Lower leg skin (tissue), 4 donors: ENCODE data around the gene SPSB3. TPM values are rescaled to one million over a fixed set of nuclear protein-coding genes. Genes with fewer than 3 reads are reported as not detected.
A peak's percentile ranks its signal among the peaks of the same experiment; 100 is the strongest.

Experiments
- DNase-seq, 2 donors: peaks; one replicate each; pipeline ENCODE4 v3.0.0-alpha.2; 2019; ENCODE audit warnings: low spot score in 2 of 2
- H3K4me3 ChIP-seq: fragments of 200-600 bp; sonication (generic); 2 replicates; pipeline ENCODE4 v1.5.1; 2017; ENCODE audit warnings: mild to moderate bottlenecking, low read depth; ENCODE audit not compliant: poor library complexity, severe bottlenecking
- CTCF ChIP-seq, 3 donors: fragments of 450-650 bp; IDR thresholded peaks; one replicate each; pipeline ENCODE4 v1.5.1; 2016; ENCODE audit warnings: antibody characterized with exemption in 3 of 3, mild to moderate bottlenecking in 3 of 3, moderate library complexity in 2 of 3
- POLR2A ChIP-seq, 2 donors: fragments of 450-650 bp; IDR thresholded peaks; one replicate each; pipeline ENCODE4 v1.6.1; 2016 to 2017; ENCODE audit warnings: antibody characterized with exemption in 2 of 2, mild to moderate bottlenecking in 1 of 2, moderate library complexity in 1 of 2
- WGBS, 2 donors: methylation state at CpG; one replicate each; pipeline ENCODE4 v1.1.5; 2018; 5-methylcytosine and 5-hydroxymethylcytosine counted together
- intact Hi-C: fragments of 100-400 bp; cut with DNase I; formaldehyde crosslinking; loops from one replicate; pipeline ENCODE4 v1.15.0; 2023; ENCODE audit warnings: low total_unique reads
- total RNA-seq, 4 donors: library from RNA; depleted of rRNA; stranded (reverse); fragments of >200 nt; gene quantifications; one replicate each; pipeline ENCODE4 v1.1.0, GENCODE V29; 2016

SPSB3 gene
- total RNA-seq, 4 donors from 2014 or later = 146 to 238 (median 172) TPM

DNA sequence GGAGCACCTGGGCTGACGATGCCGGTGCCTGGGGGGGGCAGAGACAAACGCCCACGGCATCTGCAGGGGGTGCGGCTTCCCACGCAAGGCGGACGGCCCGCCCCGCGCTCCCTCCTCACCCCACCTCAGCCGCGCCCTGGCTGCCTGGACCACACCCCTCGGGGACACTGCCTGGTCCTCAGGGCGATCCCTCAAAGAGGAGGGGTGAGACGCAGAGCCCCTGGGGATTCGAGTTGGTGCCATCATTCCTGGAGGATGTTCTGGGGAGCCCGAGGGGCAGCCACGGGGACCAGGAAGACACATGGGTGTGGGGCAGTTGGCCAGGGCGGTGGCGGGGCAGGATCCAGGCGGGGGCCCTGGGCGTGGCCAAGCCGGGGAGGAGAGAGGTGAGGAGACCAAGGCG, 7.3 kb upstream of the SPSB3 start:
- WGBS, 2 donors = 60 to 76% methylated on average over 11 to 25 of the region's 25 CpGs

DNA sequence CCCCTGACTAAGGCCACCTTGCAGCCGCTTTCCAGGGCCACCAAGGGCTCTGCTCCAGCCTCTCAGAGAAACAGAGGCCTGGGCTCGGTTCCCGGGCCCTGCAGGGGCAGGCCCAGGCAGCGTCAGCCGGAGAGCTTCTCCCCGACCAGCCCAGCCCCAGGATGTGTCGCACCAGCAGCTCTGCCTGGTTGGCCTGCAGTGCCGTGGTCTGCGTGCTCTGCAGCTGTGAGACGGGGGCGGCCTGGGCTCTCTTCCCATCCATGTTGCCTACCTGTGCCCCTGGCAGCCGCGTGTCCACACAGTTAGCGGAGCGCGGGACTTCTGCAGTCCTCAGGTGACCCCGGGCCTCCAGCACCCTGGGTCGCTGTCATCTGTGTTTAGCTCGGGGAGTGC, 6.3 kb upstream of the SPSB3 start:
- TF ChIP-seq CTCF (IDR thresholded peaks at IDR 0.05) (no peak), POLR2A (IDR thresholded peaks at IDR 0.05) (no peak)
- intact Hi-C loops = no loop called here
- DNase-seq = no peak
- WGBS, 2 donors = 28 to 58% methylated on average over 12 to 17 of the region's 19 CpGs
- no peak overlapping the region for H3K4me3 ChIP-seq

More for the DNA sequence above, 7.3 kb upstream of the SPSB3 start:
- TF ChIP-seq POLR2A (IDR thresholded peaks at IDR 0.05) (no peak), CTCF (IDR thresholded peaks at IDR 0.05) (no peak)
- H3K4me3 ChIP-seq = no peak overlapping the region
- DNase-seq = peak in 1 of 2 donors; percentile 85
- intact Hi-C loops = no loop called here

DNA sequence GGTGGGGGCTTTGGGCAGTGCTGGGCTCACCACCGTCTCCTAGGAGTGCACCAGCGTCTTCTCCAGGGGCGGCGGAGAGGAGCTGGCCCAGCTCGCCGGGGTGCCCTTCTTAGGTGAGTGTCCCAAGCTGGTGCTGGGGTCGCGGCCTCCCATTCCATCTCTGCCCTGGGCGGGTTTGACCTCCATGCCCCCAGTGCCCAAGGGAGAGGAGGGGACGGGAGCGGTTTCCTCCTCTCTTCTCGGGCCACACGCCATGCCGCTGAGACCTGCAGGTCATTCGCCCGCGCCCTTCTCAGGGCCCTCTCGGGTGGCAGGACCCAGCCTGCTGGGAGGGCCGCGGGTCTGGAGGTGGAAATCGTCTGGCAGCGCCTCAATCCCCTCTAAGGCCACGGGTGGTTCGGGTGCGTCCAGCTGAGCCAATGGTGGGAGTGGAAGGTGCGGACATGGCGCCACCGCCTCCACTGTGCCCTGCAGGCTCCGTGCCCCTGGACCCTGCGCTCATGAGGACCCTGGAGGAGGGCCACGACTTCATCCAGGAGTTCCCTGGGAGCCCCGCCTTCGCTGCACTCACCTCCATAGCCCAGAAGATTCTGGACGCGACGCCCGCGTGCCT, 5.8 kb upstream of the SPSB3 start:
- DNase-seq = peak in 1 of 2 donors; percentile 85
- no peak overlapping the region for H3K4me3 ChIP-seq
- 70 to 80% methylated on average over 28 to 32 of the region's 38 CpGs for WGBS, 2 donors
- intact Hi-C loops = no loop called here
- TF ChIP-seq POLR2A (IDR thresholded peaks at IDR 0.05) = no peak

GRCh38 chr16:1787322-1788094, 5.1 kb upstream of the SPSB3 start:
- no peak overlapping the region for H3K4me3 ChIP-seq
- TF ChIP-seq POLR2A (IDR thresholded peaks at IDR 0.05) = no peak
- no peak for TF ChIP-seq CTCF (IDR thresholded peaks at IDR 0.05)
- DNase-seq = no peak
- WGBS, 2 donors = 88 to 91% methylated on average over 26 to 32 of the region's 44 CpGs
- intact Hi-C loops = no loop called here

- intact Hi-C loops = no loop called here
- no peak for DNase-seq
- TF ChIP-seq CTCF (IDR thresholded peaks at IDR 0.05) (no peak), POLR2A (IDR thresholded peaks at IDR 0.05) (no peak)
- WGBS, 2 donors = 83 to 94% methylated on average over 2 to 4 of the region's 6 CpGs
- no peak overlapping the region for H3K4me3 ChIP-seq
Measured at GRCh38 chr16:1787056-1787321, 4.6 kb upstream of the SPSB3 start.

GRCh38 chr16:1786242-1787055, 4.1 kb upstream of the SPSB3 start:
- intact Hi-C loops = no loop called here
- DNase-seq = peak in 1 of 2 donors; percentile 80
- no peak for TF ChIP-seq POLR2A (IDR thresholded peaks at IDR 0.05)
- no peak for TF ChIP-seq CTCF (IDR thresholded peaks at IDR 0.05)
- no peak overlapping the region for H3K4me3 ChIP-seq
- WGBS, 2 donors = 87 to 89% methylated on average over 29 to 38 of the region's 51 CpGs
